ENCODE results near the gene ASS1. TPM values are rescaled to one million over a fixed set of nuclear protein-coding genes. Genes with fewer than 3 reads are reported as not detected.

Gene ASS1
- total and polyA plus RNA-seq, 10 donors = 15.4 to 37.4 (median 26.6) TPM

DNA sequence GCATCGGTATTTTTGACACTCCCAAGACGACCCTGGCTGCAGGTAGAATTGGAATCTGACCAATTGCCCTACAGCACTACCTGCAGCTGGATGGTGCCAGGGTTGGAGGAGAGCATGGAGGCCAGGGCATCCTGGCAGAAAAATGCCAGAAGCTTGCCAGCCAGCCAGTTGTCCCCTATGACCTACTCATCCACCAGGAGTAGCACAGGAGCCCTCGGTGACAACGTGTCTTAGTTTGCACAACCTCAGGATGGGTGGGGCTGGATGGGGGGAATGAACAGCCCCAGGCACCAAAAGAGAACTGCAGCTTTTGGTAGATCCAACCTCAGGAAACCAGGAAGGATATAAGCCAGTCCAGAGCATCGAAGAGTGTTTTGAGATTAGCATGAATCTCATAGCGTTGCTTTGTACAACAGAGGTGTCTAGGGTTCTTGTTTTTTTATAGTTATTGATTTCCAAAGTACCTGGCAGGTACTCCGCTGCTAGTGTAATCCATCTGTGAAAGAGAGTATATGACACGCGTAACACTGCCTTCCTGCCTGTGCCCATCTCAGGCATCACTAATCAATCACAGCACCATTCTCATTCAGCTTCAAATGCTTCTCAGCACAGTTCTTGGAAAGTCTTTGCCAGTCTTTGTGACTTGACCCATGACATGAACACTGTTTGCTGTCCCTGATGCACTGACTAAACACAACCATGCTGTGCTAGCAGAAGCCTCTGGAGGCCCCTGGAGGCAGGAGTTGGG is 36.7 kb upstream of the ASS1 start:
- Histone ChIP-seq H3K36me3 (no peaks in the 10 kb centered on the region), H3K4me1 (no peaks in the 10 kb centered on the region), H3K4me3 (no peak overlapping the region), H3K27me3 (replicated peaks in 1 of 7) (peaks cover 0 to 7% (median 0%) of the 10 kb centered on the region in 7 donors), H3K9me3 (no peaks in the 10 kb centered on the region), H3K27ac (no peak overlapping the region)
- 72 to 90% (median 81%) methylated on average over 8 to 9 of the region's 9 CpGs for WGBS, 5 donors
- intact Hi-C loops (cut with DNase I; ENCODE audit: low total_unique reads) = no loop called here
- DNase-seq = no peak
- TF ChIP-seq POLR2A (IDR thresholded peaks at IDR 0.05) (no peak), POLR2AphosphoS5 (IDR thresholded peaks at IDR 0.05) (no peak)
- TF ChIP-seq, protein P1, sequence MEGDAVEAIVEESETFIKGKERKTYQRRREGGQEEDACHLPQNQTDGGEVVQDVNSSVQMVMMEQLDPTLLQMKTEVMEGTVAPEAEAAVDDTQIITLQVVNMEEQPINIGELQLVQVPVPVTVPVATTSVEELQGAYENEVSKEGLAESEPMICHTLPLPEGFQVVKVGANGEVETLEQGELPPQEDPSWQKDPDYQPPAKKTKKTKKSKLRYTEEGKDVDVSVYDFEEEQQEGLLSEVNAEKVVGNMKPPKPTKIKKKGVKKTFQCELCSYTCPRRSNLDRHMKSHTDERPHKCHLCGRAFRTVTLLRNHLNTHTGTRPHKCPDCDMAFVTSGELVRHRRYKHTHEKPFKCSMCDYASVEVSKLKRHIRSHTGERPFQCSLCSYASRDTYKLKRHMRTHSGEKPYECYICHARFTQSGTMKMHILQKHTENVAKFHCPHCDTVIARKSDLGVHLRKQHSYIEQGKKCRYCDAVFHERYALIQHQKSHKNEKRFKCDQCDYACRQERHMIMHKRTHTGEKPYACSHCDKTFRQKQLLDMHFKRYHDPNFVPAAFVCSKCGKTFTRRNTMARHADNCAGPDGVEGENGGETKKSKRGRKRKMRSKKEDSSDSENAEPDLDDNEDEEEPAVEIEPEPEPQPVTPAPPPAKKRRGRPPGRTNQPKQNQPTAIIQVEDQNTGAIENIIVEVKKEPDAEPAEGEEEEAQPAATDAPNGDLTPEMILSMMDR (IDR thresholded peaks at IDR 0.05 in 8 of 11, conservative IDR thresholded peaks at IDR 0.05 in 3 of 11) = no peak

GRCh38 chr9:130408669-130409068 is 36.1 kb upstream of the ASS1 start:
- Histone ChIP-seq H3K9me3 (no peaks in the 10 kb centered on the region), H3K4me1 (no peaks in the 10 kb centered on the region), H3K27ac (no peak overlapping the region), H3K27me3 (replicated peaks in 1 of 7) (peaks cover 0 to 1% (median 0%) of the 10 kb centered on the region in 7 donors), H3K36me3 (no peaks in the 10 kb centered on the region), H3K4me3 (no peak overlapping the region)
- 85 to 96% (median 88%) methylated on average over 6 to 9 of the region's 9 CpGs for WGBS, 5 donors
- TF ChIP-seq POLR2A (IDR thresholded peaks at IDR 0.05) (no peak), POLR2AphosphoS5 (IDR thresholded peaks at IDR 0.05) (no peak)
- TF ChIP-seq, protein P1 (IDR thresholded peaks at IDR 0.05 in 8 of 11, conservative IDR thresholded peaks at IDR 0.05 in 3 of 11) = no peak
- intact Hi-C loops (cut with DNase I; ENCODE audit: low total_unique reads) = no loop called here
- DNase-seq = no peak

- H3K4me1 ChIP-seq = no peaks in the 10 kb centered on the region
- H3K27ac ChIP-seq = no peak overlapping the region
- H3K4me3 ChIP-seq = no peak overlapping the region
- 48 to 69% (median 60%) methylated on average over 4 of the region's 4 CpGs for WGBS, 5 donors
- no peak for TF ChIP-seq POLR2AphosphoS5 (IDR thresholded peaks at IDR 0.05)
- TF ChIP-seq, protein P1 (IDR thresholded peaks at IDR 0.05 in 8 of 11, conservative IDR thresholded peaks at IDR 0.05 in 3 of 11) = no peak
- TF ChIP-seq POLR2A (IDR thresholded peaks at IDR 0.05) = no peak
- H3K27me3 ChIP-seq (replicated peaks in 1 of 7) = peaks cover 0 to 4% (median 0%) of the 10 kb centered on the region in 7 donors
- no peaks in the 10 kb centered on the region for H3K36me3 ChIP-seq
- no peak for DNase-seq
- intact Hi-C loops (cut with DNase I; ENCODE audit: low total_unique reads) = no loop called here
- no peaks in the 10 kb centered on the region for H3K9me3 ChIP-seq
Measured at GRCh38 chr9:130409246-130409645, 35.5 kb upstream of the ASS1 start.

- Histone ChIP-seq H3K4me3 (no peak overlapping the region), H3K4me1 (no peaks in the 10 kb centered on the region), H3K36me3 (no peaks in the 10 kb centered on the region), H3K27ac (no peak overlapping the region), H3K9me3 (no peaks in the 10 kb centered on the region), H3K27me3 (replicated peaks in 1 of 7) (peaks cover 0 to 6% (median 0%) of the 10 kb centered on the region in 7 donors)
- WGBS, 5 donors = 77 to 95% (median 85%) methylated on average over 12 of the region's 12 CpGs
- DNase-seq = no peak
- intact Hi-C loops (cut with DNase I; ENCODE audit: low total_unique reads) = no loop called here
- TF ChIP-seq POLR2A (IDR thresholded peaks at IDR 0.05) = no peak
- TF ChIP-seq, protein P1 (IDR thresholded peaks at IDR 0.05 in 8 of 11, conservative IDR thresholded peaks at IDR 0.05 in 3 of 11) = no peak
Measured at GRCh38 chr9:130410443-130410842, 34.3 kb upstream of the ASS1 start.

All from spleen (tissue), 11 donors.